UCSD-AML1 (cell line): Measurements from ENCODE around the gene EMD.
A peak's percentile ranks its signal among the peaks of the same experiment; 100 is the strongest.

ENCODE experiments used
- DNase-seq: peaks from one replicate; lab custom pipeline; 2025; ENCODE audit not compliant: unreplicated experiment; lab: John Stamatoyannopoulos, UW

Gene EMD

DNA sequence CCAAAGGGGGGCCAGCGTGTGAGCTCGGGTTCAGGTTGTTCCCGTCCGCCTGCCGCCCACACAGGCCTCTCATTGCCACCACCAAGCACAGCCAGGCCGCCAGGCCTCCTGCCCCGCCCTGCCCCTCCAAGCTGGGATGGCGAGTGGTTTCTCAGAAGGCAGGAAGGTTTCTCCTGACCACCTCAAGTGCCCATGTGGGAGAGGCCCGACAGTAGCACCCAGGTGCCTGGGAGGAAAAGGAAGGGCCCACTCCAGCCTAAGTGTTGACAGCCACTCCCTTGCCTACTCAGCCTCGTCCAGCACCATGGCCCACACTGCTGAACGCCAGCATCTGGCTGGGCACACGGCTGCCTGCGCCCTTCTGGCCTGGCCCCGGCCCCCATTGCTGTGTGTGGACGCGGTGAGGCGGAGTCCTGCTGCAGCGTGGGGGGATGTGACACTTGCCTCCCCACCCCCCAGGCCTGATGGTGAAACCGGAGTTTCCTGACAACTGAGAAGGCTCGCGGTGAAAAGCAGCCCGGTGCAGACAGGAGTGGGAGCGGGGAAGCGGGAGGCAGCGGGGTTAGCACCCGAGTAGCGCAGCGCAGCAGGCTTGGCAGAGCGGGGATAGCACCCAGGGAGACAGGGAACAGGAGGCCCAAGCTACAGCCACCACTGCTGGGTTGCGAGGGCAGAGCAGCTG lies 23.9 kb upstream of the EMD start:
- no peak for DNase-seq

DNA sequence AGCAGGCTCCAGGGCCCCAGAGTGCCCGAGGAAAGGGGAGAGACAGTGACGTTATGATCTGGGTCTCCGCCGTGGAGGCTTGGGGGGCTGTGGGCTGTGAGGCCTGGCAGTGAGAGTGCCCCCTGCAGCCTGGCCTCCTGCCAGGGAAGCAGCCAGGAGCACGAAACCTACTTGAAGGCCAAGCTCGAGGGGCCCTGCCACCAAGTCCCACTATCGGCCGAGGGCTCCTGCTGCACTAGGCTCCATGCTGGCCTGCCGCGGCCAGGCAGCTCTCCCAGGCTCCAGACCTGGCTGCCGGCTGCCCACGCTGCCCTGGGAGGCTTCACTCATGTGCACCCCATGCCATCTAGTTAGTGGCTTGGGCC lies 23.3 kb upstream of the EMD start:
- no peak for DNase-seq

DNA sequence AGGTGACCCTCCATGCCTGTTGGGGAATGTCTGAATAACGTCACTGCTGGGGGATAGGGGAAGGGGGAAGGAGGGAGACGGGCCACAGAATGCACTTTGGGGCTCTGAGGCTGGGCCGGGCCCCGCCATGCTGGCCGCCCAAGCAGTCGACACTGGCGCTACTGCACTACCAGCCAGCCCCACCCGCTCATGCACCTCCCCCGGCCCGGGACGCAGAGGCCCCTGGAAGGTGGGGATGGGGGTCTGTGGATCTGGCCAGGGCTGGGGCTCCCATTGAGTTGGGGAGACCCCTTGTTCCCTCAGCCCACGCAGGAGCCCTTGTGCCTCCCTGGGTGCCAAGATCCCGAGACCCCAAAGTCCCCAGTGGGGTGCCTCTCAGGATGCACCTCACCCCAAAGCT lies 22.5 kb upstream of the EMD start:
- no peak for DNase-seq

DNA sequence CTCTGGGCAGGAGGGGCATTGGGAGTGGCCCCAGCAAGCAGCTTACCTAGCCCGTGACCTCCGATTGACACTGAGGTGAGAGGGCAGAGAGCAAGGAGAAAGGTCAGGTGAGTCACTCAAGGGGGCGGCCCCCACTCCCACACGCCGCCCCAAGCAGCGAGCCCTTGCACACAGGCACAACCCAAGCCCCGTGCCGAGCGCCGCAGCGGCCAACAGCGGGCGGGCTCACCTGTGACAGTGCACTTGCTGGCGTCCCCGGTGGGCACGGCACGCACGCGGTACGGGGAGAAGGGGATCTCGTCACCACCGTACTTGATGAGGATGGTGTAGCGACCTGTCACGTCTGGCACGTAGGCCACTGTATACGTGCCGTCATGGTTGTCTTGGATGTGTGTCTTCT lies 21.9 kb upstream of the EMD start:
- DNase-seq, result no peak

DNA sequence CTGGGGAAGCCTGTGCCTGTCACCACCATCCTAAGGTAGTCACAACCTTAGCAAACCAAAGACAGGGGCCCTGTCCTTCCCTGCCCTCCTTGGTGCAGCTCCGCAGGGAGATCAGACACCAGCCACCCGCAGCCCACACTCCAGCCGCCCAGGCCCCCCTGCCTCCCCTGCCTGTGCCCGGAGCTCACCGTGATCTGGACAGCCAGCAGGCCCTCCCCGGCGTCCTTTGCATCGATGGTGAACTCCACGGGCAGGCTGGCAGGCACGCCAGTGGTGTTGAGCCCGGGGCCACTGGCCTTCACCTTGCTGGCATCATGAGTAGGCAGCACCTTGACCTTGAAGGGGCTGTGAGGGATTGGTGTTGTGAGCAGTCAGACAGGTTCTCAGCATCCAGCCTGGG lies 21.1 kb upstream of the EMD start:
- no peak for DNase-seq

DNA sequence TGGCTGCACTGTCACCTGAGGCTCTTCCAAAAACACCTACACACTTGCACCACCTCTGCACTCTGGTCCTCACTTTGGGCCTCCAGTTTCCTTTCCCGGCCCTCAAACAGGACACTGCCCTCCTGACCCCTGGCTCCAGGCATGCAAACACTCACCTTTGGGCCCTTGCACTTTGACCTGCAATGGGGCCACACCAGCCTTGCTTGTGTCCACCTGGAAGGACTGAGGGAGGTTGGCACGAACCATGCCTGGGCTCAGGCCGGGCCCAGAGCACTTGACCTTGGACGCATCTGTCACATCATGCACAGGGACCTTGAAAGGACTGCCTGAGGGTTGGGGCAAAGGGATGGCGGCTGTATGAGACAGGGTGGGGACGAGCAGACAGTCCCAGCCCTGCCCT lies 20.3 kb upstream of the EMD start:
- DNase-seq, result no peak

DNA sequence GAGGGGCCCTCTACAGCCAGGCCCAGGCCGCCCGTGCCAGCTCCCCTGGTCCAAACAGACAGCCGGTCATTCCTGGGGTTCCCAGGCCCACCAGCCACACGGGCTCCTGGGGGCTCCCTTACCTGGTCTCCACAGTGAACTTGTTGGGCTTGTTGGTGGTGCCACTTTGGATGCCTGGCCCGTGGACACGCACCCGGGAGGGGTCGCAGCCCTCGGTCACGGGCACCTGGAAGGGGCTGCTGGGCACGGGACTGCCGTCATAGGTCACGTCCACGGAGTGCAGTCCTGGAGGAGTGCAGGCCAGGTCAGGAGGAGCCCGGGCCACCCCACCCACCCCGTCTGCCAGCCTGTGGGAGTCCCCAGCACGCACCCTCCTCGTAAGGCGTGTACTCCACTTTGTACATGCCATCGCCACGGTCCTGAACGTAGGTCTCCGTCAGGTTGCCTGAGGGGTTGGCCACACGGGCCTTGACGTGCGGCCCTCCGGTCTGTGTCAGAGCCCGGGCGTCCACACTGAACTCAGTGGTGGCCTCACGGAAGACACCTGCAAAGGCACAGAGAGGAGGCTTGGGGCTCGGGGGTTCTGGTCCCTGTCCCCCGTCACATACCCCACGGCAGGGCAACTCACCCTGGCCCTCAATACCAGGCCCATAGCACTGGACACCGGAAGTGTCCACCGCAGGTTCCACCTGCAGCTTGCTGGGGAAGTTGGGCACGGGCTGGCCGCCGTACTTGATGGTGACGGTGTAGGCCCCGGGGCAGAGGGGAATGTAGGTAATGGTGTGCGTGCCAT lies 19.5 kb upstream of the EMD start:
- no peak for DNase-seq

DNA sequence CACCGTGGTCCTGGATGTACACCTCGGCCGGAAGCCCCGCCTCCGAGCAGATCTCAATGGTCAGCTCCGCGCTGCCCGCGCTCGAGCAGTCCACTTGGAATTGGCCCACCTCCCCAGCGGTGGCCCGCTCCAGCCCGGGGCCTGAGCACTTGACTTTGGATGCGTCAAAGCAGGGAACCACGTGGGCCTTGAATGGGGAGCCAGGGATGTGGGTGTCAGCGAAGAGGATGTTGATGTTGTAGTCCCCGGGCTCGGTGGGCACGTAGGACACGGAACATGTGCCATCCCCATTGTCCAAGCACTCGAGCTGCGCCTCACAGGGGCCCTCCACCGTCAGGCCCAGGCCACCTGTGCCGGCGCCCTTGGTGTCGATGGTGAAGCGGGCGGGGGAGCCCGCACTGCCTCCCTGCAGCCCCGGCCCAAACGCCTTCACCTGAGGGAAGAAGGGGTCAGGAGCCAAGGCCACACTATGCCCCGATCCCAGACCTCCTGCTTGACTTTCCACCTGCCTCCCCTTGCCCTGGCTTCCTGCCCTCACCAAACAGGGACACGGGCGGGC lies 18.9 kb upstream of the EMD start:
- DNase-seq, result no peak

DNA sequence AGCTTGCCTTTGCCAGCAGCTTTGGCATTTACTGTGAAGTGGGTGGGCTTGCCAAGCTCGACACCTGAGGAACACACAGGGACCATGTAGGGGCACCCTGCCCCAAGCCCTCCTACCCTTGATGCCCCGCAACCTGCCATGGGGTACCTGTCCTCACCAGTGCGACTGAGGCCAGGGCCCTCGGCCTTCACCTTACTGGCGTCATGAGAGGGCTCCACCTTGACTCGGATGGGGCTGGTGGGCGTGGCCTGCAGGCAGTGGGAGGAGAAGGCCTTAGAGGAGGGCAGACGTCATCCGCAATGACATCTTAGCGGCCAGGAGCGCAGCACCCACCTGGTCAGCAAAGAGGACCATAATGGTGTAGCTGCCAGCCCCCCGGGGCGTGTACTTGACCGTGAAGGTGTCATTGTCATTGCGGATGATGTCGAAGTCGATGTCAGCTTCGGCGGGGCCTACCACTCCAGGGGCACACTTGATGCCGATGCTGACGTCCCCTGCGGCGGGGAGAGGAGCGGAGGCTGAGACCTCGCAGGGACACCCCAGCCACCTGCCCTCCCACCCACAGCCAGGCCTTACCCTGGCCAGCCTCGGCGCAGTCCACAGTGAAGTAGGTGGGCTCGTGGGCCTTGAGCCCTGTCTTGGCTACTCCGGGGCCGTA lies 16.9 kb upstream of the EMD start:
- DNase-seq, result no peak

DNA sequence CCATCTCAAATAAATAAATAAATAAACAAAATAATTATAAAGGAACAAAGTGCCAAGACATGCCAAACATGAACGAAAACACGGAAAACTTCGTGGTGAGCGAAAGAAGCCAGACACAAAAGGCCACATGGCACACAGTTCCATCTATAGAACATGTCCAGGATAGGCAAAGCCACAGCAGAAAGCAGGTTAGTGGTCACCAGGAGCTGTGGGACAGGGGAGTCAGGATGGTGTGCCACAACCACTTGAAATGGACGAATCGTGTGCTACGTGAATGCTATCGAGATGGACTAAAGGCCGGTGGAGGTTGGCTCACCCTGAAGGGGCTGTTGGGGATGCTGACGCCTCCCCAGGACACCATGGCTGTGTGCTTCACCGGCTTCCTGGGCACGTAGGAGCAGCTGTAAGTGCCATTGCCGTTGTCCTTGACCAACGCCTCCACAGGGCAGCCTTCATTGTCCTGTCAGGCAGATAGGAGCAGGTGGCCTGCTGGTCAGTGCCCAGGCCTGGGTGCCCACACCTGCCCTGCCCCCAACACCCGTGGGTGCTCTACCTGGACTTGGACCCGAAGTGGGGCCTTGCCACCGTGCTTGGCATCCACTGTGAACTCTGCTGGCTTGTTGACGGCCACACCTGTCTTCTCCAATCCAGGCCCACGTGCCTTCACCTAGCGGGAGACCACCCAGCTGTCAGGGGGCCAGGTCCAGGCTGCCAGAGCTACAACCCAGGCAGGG lies 15.2 kb upstream of the EMD start:
- no peak for DNase-seq

DNA sequence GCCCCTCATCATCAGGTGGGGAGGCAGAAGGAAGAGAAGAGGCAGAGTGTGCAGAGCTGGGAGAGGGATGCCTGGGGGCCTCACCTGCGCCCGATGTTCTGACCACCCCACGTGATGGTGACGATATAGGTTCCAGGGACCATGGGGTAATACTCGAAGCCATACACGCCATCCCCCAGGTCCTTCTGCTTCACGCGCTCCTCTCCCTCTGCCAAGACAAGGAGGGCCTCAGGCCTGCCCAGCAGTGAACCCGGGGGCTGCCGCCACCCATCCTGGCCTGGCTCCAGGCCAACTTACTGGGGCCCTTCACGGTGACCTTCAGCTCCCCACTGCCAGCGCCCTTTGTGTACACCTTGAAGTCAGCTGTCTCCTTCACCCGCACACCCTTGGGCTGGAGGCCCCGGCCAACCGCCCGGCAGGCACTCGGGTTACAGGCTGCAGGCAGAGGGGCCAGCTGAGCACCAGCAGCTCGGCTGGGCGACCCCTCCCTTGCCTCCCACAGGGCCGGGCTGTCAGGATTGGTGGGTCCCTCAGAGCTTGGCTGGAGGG lies 14.0 kb upstream of the EMD start:
- no peak for DNase-seq

DNA sequence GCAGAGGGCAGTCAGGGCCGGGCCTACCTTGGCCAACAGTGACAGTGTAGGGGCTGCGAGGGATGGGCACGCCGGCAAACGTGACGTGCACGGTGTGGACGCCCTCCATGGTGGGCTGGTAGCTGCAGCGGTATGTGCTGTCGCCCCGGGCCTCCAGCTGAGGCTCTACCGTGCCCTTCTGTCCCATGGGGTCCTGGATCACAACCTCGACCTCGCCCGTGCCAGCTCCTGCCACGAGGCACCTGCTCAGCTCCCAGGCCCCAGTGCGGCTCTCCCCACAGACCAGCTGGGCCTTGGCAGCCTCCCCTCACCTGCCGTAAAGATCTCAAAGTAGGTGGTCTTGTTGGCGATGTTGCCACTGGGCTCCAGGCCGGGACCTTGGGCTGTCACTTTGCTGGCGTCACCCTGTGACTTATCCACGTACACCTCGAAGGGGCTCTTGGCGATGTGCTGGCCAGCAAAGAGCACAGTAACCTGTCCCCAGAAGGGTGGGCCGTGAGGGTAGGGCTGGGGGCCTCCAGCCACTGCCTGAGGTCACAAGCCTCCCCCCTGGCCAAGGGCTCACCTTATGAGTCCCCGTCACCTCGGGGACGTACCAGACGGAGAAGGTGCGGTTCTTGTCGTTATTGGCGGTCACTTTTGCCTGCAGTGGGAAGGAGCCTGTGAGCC lies 13.0 kb upstream of the EMD start:
- DNase-seq, result no peak

DNA sequence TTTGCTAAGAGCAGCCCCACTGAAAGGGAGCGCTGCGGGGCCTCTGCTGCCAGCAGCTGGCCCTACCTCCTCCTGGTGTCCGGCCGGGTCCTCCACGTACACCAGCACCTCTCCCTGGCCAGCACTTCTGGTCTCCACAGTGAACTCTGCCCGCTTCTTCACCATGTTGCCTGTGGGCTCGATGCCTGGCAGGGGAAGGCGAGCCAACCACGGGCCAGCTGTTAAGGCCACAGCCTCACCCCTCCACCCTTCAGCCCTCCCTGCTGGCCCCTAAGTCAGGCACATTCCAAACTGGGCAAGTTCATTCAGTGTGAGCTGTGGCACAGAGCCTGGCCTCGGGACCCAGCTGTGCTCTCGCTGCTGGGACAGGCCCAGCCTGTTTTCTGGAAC lies 12.4 kb upstream of the EMD start:
- no peak for DNase-seq

DNA sequence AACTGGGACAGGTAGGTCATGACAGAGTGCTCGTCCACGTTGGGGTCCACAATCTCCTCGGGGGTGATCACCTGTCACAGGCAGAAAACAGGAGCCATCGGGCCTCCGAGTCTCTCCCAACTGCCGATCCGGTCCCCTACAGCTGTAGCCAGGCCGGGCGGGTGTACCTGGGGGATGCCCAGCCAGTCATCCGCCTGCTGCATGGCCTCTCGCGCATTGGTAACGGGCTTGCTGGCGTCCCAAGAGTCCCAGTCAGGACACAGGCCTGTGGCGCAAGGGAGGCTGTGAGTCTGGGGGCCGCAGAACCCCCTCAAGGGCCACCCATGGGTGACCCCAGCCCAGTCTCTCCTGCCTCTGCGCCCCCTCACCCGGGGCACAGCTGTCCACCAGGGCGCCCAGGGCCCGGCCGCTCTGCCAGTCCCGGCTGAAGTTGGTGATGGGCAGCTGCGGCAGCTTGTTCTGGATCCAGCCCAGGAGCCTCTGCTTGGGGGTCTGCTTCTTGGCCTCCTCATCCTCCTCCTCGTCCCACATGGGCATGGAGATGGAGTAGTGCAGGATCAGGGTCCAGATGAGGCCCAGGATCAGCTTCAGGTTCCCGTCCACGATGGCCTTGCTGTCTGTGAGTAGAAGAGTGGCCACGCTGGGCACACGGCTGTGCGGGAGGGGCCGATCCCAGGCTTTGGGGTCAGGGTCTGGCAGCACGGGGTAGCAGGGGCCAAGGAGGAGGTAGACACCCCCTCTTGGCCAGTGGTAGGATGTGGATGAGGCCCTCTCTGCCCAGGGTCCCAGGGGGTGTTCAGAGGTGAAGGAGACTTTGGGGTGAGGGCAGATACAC lies 11.4 kb upstream of the EMD start:
- DNase-seq, result no peak

DNA sequence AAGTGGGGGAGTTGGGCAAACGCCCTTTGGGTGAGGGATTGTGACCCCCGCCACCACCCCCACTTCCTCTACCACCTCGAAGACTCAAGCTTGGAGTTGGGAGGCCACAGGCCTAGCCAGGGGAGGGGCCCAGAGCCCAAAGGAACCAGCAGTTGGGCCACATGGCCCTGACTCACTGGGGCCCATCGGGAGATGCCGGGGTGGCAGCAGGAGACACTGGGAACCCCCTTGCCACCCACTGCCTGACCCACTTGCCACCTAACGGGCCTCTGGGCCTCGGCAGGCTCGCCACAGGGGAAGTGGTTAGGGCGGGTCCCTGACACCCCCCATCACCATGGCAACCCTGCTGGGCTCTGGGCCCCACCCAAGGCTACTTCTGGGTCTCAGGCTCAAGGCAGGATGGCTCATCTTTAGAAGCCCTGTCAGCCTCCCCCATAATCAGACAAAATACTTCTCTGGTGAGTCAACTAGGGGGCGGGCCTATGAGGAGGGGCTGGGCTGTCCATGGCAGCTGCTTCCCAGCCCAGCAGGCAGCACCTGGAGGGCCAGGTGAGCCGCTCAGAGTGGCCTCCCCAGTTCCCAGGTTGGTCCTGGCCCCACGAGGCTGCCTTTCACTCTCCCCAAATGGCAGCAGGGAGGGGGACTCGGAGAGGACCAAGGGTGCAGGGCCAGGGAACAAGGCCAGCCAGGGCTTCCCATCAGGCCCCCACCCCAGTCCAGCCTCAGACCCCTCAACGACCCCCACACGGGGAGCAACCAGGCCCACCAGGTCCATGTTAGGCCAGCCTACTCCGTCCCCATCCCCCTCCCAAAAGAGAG lies 10.3 kb upstream of the EMD start:
- DNase-seq, result peak; percentile 81

DNA sequence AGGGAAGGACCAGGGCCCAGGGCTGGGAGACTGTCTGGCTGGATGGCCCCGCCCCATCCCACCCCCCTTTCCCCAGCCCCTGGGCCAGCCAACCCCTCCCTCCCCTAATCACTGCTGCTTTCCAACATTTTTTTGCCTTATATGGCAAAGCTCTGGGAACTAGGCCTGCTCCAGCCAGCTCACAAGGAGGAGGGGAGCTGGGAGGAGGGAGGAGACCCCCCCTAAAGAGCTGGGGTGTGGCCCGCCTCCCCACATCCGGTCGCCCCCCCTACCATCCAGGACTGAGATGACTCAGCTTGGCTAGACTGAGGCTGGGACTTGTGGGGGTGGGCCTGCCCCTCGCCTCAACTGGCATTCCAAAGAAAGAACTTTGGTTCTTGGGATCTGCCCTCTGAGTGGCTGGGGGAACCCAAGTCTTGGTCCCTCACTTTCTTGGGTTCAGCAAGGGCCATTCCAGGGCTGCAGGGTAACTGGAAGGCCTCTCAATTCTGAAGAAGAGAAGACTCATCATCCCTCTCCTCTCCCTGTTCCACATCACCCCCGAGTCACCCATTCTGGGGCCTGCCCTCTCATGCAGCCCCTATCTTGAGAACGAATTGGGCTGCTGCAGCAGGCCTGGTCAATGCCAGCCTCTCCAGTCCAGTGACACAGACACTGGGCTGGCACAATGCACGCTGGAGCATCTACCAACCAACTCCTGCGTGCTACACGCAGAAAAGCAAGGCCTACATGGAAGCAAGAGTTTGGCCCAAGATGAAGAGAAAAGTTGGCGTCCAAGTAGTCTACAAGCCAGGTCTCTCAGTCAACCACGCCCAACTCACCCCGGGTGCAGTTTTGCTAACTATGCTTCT lies 9.4 kb upstream of the EMD start:
- DNase-seq, result peak; percentile 74

DNA sequence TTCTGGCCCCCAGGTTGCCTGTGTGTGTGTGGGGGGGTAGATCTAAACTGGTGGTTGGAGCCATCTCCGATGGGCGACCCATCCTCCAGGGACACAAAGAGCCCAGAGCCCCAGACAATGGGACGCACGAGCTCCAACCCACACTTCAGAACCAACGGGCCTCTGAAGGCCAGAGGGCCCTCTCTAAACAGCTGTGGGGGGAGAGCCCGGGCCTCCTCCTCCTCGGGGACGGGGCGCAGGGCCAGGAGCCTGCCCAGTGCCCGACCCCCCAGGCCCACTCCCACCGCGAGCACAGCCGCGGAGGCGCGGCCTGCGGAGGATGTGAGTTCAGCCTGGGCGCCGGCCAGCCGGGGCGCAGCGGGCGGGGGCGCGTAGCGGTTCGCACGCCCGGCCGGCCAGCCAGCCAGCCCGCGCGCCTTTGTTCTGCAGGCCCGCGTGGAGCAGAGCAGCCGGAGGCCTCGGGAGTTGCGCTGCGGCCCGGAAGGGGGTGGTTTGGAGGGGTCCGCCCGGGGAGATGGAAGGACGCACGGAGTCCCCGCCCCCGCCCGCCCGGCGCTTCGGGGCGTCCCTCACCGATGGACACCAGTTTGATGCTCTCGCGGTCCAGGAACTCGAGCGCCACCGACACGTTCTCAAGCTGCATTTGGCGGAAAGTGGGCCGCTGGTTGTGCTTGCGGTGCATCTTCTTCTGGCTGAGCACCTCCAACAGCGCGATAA lies 8.6 kb upstream of the EMD start:
- DNase-seq, result no peak
